CD4-positive, alpha-beta T cell treated with Interleukin-6 at 100 ng/mL for 8 hours (primary cell): ENCODE results near the gene HOXA10.

Source experiments
- DNase-seq: peaks from one replicate; pipeline ENCODE4 v3.0.0-alpha.2; 2020; ENCODE audit warnings: mixed read lengths, low spot score

The HOXA10 gene

GRCh38 chr7:27189997-27190748 is 16.1 kb upstream of the HOXA10 start:
- no peak for DNase-seq

- DNase-seq = no peak
Observed at GRCh38 chr7:27189295-27189996, 15.3 kb upstream of the HOXA10 start.

GRCh38 chr7:27188386-27189294 is 14.5 kb upstream of the HOXA10 start:
- DNase-seq = peak; percentile 49

- DNase-seq = no peak
Observed at GRCh38 chr7:27187475-27188385, 13.6 kb upstream of the HOXA10 start.

- no peak for DNase-seq
Observed at GRCh38 chr7:27186668-27187474, 12.8 kb upstream of the HOXA10 start.

GRCh38 chr7:27185854-27186667 is 11.9 kb upstream of the HOXA10 start:
- no peak for DNase-seq

GRCh38 chr7:27185013-27185853 is 11.1 kb upstream of the HOXA10 start, which contains the start of gene HOXA11:
HOXA11 (minus strand) TSS chr7:27185232; CDS start chr7:27185144, 88 bp downstream.
- DNase-seq = no peak

GRCh38 chr7:27184337-27185012 is 10.4 kb upstream of the HOXA10 start:
- DNase-seq = no peak

GRCh38 chr7:27183682-27184336 is 9.7 kb upstream of the HOXA10 start:
- DNase-seq = no peak

- no peak for DNase-seq
Observed at GRCh38 chr7:27182861-27183681, 9.0 kb upstream of the HOXA10 start.

GRCh38 chr7:27182285-27182841 is 8.2 kb upstream of the HOXA10 start:
- DNase-seq = no peak

- no peak for DNase-seq
Observed at GRCh38 chr7:27181795-27182275, 7.7 kb upstream of the HOXA10 start.

GRCh38 chr7:27180431-27181420 is 6.6 kb upstream of the HOXA10 start:
- no peak for DNase-seq

GRCh38 chr7:27179503-27180430 is 5.6 kb upstream of the HOXA10 start:
- DNase-seq = peak; percentile 52
